Gastroesophageal sphincter (tissue), 3 donors: ENCODE results near the gene STK16.

Experiments used
- EP300 ChIP-seq: sonication (generic); formaldehyde crosslinking; IDR thresholded peaks from one replicate; pipeline ENCODE4 v1.6.1; 2017; ENCODE audit warnings: antibody characterized with exemption, mild to moderate bottlenecking
- POLR2AphosphoS5 ChIP-seq: sonication (generic); formaldehyde crosslinking; IDR thresholded peaks from one replicate; pipeline ENCODE4 v1.6.1; 2017; ENCODE audit warnings: antibody characterized with exemption
- TF ChIP-seq, protein P1 (sequence below), 4 experiments: fragments of 200-600 bp in 2 of 4; fragments of 450-650 bp in 2 of 4; sonication (generic) in 1 of 4; IDR thresholded peaks; one replicate each; pipeline ENCODE4 v1.5.1; 2017 to 2019; ENCODE audit warnings: antibody characterized with exemption in 4 of 4, mild to moderate bottlenecking in 2 of 4, moderate library complexity in 2 of 4

DNA sequence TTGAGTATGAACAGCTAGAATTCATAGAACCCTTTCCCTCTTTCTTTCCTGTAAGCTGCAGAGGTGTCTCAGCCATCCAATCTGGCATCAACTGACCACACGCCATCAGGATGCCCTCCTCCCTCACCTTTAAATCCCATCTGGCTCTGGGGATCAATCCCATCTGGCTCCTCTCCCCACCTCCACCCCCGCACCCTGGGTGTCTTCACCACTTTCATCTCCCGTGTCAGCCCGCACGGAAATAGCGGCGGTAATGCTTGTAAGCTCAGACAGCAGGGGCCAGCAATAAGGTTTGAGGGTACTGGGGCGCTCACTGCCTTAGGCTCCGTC lies 7.3 kb downstream of the STK16 start:
- TF ChIP-seq, protein P1, sequence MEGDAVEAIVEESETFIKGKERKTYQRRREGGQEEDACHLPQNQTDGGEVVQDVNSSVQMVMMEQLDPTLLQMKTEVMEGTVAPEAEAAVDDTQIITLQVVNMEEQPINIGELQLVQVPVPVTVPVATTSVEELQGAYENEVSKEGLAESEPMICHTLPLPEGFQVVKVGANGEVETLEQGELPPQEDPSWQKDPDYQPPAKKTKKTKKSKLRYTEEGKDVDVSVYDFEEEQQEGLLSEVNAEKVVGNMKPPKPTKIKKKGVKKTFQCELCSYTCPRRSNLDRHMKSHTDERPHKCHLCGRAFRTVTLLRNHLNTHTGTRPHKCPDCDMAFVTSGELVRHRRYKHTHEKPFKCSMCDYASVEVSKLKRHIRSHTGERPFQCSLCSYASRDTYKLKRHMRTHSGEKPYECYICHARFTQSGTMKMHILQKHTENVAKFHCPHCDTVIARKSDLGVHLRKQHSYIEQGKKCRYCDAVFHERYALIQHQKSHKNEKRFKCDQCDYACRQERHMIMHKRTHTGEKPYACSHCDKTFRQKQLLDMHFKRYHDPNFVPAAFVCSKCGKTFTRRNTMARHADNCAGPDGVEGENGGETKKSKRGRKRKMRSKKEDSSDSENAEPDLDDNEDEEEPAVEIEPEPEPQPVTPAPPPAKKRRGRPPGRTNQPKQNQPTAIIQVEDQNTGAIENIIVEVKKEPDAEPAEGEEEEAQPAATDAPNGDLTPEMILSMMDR (IDR thresholded peaks at IDR 0.05): no peak
- TF ChIP-seq EP300 (no peak), POLR2AphosphoS5 (no peak)
